Measurements from ENCODE around the gene TSPAN4.

The TSPAN4 gene

GRCh38 chr11:853682-854448, 11.2 kb downstream of the TSPAN4 start:
- no peak for DNase-seq

GRCh38 chr11:854601-855329, 12.1 kb downstream of the TSPAN4 start:
- DNase-seq: no peak

GRCh38 chr11:855330-855674, 12.7 kb downstream of the TSPAN4 start:
- DNase-seq: no peak

- no peak for DNase-seq
Measured at GRCh38 chr11:855796-856195, 13.1 kb downstream of the TSPAN4 start.

- no peak for DNase-seq
Measured at GRCh38 chr11:856397-856796, 13.7 kb downstream of the TSPAN4 start.

- DNase-seq: no peak
Measured at GRCh38 chr11:858053-858761, 15.6 kb downstream of the TSPAN4 start.

- no peak for DNase-seq
Measured at GRCh38 chr11:858762-859339, 16.2 kb downstream of the TSPAN4 start.

- DNase-seq: peak; percentile 56
Measured at GRCh38 chr11:859394-860131, 16.9 kb downstream of the TSPAN4 start.

GRCh38 chr11:860234-861104, 17.8 kb downstream of the TSPAN4 start:
- no peak for DNase-seq

- no peak for DNase-seq
Measured at GRCh38 chr11:861105-861479, 18.4 kb downstream of the TSPAN4 start.

GRCh38 chr11:862081-862661, 19.5 kb downstream of the TSPAN4 start:
- DNase-seq: no peak

- DNase-seq: no peak
Measured at GRCh38 chr11:862696-863022, 20.0 kb downstream of the TSPAN4 start.

GRCh38 chr11:863023-863909, 20.6 kb downstream of the TSPAN4 start:
- DNase-seq: no peak

- no peak for DNase-seq
Measured at GRCh38 chr11:863910-864827, 21.5 kb downstream of the TSPAN4 start.

- DNase-seq: no peak
Measured at GRCh38 chr11:864898-865297, 22.2 kb downstream of the TSPAN4 start.

- DNase-seq: no peak
Measured at GRCh38 chr11:865462-866430, 23.1 kb downstream of the TSPAN4 start.

GRCh38 chr11:866481-866880, 23.8 kb downstream of the TSPAN4 start:
- DNase-seq: no peak

- no peak for DNase-seq
Measured at GRCh38 chr11:867856-868358, 25.3 kb downstream of the TSPAN4 start.
